ENCODE data around the gene CDH23. TPM values are rescaled to one million over a fixed set of nuclear protein-coding genes. Genes with fewer than 3 reads are reported as not detected.

CDH23 gene
- total and polyA plus RNA-seq, 2 donors from 2014 or later, result 1.1 to 6.4 TPM

DNA sequence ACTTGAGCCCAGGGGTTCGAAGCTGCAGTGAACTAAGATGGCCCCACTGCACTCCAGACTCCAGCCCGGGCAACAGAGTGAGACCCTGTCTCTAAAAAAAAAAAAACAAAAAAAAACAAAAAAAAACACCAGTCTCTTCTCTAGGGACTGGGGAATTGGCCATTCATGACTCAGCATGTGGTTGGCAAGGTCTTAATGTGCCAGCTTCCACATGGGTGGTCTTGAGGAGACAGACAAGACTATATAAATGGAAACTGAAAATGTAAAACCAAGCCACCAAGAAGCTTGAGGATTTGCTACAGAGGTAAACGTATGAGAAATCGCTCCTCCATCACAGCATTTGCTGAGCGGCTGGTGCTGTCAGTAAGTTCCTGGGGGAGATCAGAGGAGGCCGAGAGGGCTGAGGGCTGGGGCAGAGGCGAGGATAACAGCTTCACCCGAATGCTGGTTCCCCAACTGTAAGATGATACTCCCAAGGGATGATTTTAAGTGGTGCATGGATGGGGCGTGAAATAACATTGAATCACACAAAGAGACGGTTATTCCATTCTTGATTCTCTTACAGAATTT is 194.1 kb downstream of the CDH23 start:
- H3K4me3 ChIP-seq (ENCODE audit: low read length in 3 of 3), result no peak overlapping the region
- TF ChIP-seq CTCF (IDR thresholded peaks at IDR 0.05; ENCODE audit: borderline replicate concordance, extremely low read depth, insufficient read depth), result no peak

GRCh38 chr10:71594934-71595571 is 198.3 kb downstream of the CDH23 start:
- no peak for TF ChIP-seq CTCF (IDR thresholded peaks at IDR 0.05; ENCODE audit: borderline replicate concordance, extremely low read depth, insufficient read depth)
- H3K9me3 ChIP-seq (ENCODE audit: control insufficient read depth in 2 of 3, insufficient read depth in 1 of 3, low read length in 3 of 3), result no peaks in the 10 kb centered on the region
- no peak for DNase-seq
- no peak overlapping the region for H3K9ac ChIP-seq (ENCODE audit: low read length in 3 of 3)
- intact Hi-C loops (cut with DNase I), result no loop called here
- no peaks in the 10 kb centered on the region for H3K27me3 ChIP-seq (ENCODE audit: control insufficient read depth, insufficient read depth, low read length)
- H3K4me3 ChIP-seq (ENCODE audit: low read length in 3 of 3), result no peak overlapping the region
- peaks cover 0 to 6% (median 0%) of the 10 kb centered on the region in 3 donors for H3K4me1 ChIP-seq (ENCODE audit: control insufficient read depth in 2 of 3, insufficient read depth in 2 of 3, low read depth in 1 of 3, low read length in 3 of 3)
- no peak for FAIRE-seq
- H3K36me3 ChIP-seq (ENCODE audit: control insufficient read depth in 2 of 3, insufficient read depth in 3 of 3, low read length in 3 of 3), result no peaks in the 10 kb centered on the region
- H3K27ac ChIP-seq (ENCODE audit: low read depth in 2 of 2, low read length in 2 of 2), result no peak overlapping the region

More for the DNA sequence above, 194.1 kb downstream of the CDH23 start:
- Histone ChIP-seq H3K27ac (ENCODE audit: low read depth in 2 of 2, low read length in 2 of 2) (no peak overlapping the region), H3K4me1 (ENCODE audit: control insufficient read depth in 2 of 3, insufficient read depth in 2 of 3, low read depth in 1 of 3, low read length in 3 of 3) (no peaks in the 10 kb centered on the region), H3K36me3 (ENCODE audit: control insufficient read depth in 2 of 3, insufficient read depth in 3 of 3, low read length in 3 of 3) (no peaks in the 10 kb centered on the region), H3K9ac (ENCODE audit: low read length in 3 of 3) (no peak overlapping the region), H3K9me3 (ENCODE audit: control insufficient read depth in 2 of 3, insufficient read depth in 1 of 3, low read length in 3 of 3) (no peaks in the 10 kb centered on the region), H3K27me3 (ENCODE audit: control insufficient read depth, insufficient read depth, low read length) (no peaks in the 10 kb centered on the region)
- DNase-seq (peak in 1 of 5 donors; percentile 22), FAIRE-seq (no peak)
- intact Hi-C loops (cut with DNase I), result no loop called here

GRCh38 chr10:71595649-71596048 is 198.9 kb downstream of the CDH23 start:
- H3K27ac ChIP-seq (ENCODE audit: low read depth in 2 of 2, low read length in 2 of 2), result no peak overlapping the region
- FAIRE-seq, result no peak
- DNase-seq, result peak in 1 of 5 donors; percentile 28
- H3K9me3 ChIP-seq (ENCODE audit: control insufficient read depth in 2 of 3, insufficient read depth in 1 of 3, low read length in 3 of 3), result no peaks in the 10 kb centered on the region
- no peaks in the 10 kb centered on the region for H3K36me3 ChIP-seq (ENCODE audit: control insufficient read depth in 2 of 3, insufficient read depth in 3 of 3, low read length in 3 of 3)
- TF ChIP-seq CTCF (IDR thresholded peaks at IDR 0.05; ENCODE audit: borderline replicate concordance, extremely low read depth, insufficient read depth), result no peak
- H3K9ac ChIP-seq (ENCODE audit: low read length in 3 of 3), result no peak overlapping the region
- peaks cover 0 to 6% (median 0%) of the 10 kb centered on the region in 3 donors for H3K4me1 ChIP-seq (ENCODE audit: control insufficient read depth in 2 of 3, insufficient read depth in 2 of 3, low read depth in 1 of 3, low read length in 3 of 3)
- H3K27me3 ChIP-seq (ENCODE audit: control insufficient read depth, insufficient read depth, low read length), result no peaks in the 10 kb centered on the region
- intact Hi-C loops (cut with DNase I), result no loop called here
- H3K4me3 ChIP-seq (ENCODE audit: low read length in 3 of 3), result no peak overlapping the region

All from kidney (tissue), 14 donors.